Activated T-cell treated with anti-CD3 and anti-CD28 coated beads, Interleukin-2, amount 50 U/mL, for 4 hours (primary cell): ENCODE measurements around the gene TTLL11. TPM values are rescaled to one million over a fixed set of nuclear protein-coding genes. Genes with fewer than 3 reads are reported as not detected.

Experiments used
- ATAC-seq, 2 donors: fragments of 200-7000 bp; cut with Tn5 transposase; one replicate each; pipeline ENCODE4 v1.10.0; 2021
- DNase-seq: peaks from one replicate; pipeline ENCODE4 v3.0.0-alpha.2; 2020
- H3K27me3 Mint-ChIP-seq: one replicate; pipeline ENCODE4 v1.8.0; 2021; ENCODE audit warnings: low read depth, mixed read lengths
- H3K36me3 Mint-ChIP-seq: one replicate; pipeline ENCODE4 v1.8.0; 2022; ENCODE audit warnings: mixed read lengths; ENCODE audit not compliant: insufficient read depth
- H3K4me1 Mint-ChIP-seq: one replicate; pipeline ENCODE4 v1.8.0; 2021; ENCODE audit warnings: low read depth, mixed read lengths
- H3K4me3 Mint-ChIP-seq: one replicate; pipeline ENCODE4 v1.8.0; 2021; ENCODE audit warnings: mild to moderate bottlenecking, moderate library complexity, mixed read lengths
- H3K9me3 Mint-ChIP-seq: one replicate; pipeline ENCODE4 v1.8.0; 2021; ENCODE audit warnings: mixed read lengths
- total RNA-seq, 3 donors: library from RNA; stranded (reverse); gene quantifications; one replicate each; pipeline ENCODE4 v1.2.1, GENCODE V29; 2021

Gene TTLL11
- total RNA-seq, 3 donors from 2014 or later: 4.2 to 5.1 (median 4.7) TPM

DNA sequence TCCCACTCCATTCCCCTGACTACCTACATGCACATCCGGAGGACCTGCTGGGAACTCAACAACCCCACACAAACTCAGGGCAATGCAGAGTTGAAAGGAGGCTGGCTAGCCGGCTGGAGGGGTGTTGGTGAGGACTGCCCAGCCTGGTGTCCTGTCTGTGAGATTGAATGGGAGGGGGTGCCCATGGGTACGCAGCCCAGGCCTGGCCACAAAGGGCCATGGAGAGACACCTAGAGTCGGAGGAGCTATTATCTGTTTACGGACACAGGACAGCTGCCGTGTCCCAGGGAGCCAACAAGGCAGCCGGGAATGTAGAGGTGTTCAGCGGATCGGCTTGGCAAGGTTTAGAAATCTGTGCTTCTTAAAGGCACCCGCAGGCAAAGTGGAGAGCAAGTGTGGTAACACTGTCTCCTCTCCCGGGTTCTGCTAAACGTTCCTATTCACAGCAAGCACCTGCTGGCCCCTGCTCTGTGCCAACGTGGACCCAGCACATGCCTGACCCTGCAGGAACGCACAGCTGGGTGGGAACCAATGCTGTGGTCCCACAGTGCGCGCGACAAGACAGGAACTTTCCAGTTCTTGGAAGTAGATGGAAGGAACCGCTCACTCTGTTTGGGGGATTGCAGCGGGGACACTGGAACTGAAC lies 275.0 kb downstream of the TTLL11 start:
- no peak overlapping the region for H3K4me3 Mint-ChIP-seq

DNA sequence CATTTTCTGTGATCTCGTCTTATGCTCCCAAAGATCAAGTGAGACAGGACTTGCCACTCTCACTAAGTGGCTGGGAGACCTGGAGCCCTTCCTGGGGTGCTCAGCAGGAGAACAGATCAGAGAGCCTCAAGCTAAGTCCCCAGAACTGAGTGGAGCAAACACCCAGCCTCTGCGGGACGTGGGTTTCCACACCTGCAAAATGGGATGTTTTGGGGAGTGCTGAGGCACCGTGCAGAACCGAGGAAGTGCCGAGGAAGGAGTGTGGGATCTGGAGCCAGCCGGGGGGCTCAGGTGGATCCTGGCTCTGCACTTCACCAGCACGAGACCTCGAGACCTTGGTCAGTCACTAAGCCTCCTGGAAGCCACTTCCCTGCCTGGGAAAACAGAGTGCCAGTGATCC lies 275.6 kb downstream of the TTLL11 start:
- no peaks in the 10 kb centered on the region for H3K27me3 Mint-ChIP-seq

More for the DNA sequence above, 275.0 kb downstream of the TTLL11 start:
- ATAC-seq (no peak), DNase-seq (no peak)
- Mint-ChIP-seq H3K4me1 (no peaks in the 10 kb centered on the region), H3K27me3 (no peaks in the 10 kb centered on the region), H3K9me3 (no peaks in the 10 kb centered on the region), H3K36me3 (no peaks in the 10 kb centered on the region)

GRCh38 chr9:121816845-121817450 lies 276.2 kb downstream of the TTLL11 start:
- no peaks in the 10 kb centered on the region for H3K27me3 Mint-ChIP-seq
- H3K4me3 Mint-ChIP-seq: no peak overlapping the region
- ATAC-seq (no peak), DNase-seq (no peak)
- no peaks in the 10 kb centered on the region for H3K9me3 Mint-ChIP-seq
- no peaks in the 10 kb centered on the region for H3K4me1 Mint-ChIP-seq
- H3K36me3 Mint-ChIP-seq: no peaks in the 10 kb centered on the region

More for the DNA sequence above, 275.6 kb downstream of the TTLL11 start:
- no peaks in the 10 kb centered on the region for H3K36me3 Mint-ChIP-seq
- no peaks in the 10 kb centered on the region for H3K9me3 Mint-ChIP-seq
- no peaks in the 10 kb centered on the region for H3K4me1 Mint-ChIP-seq
- no peak for ATAC-seq
- no peak overlapping the region for H3K4me3 Mint-ChIP-seq
- no peak for DNase-seq

- no peak for DNase-seq
- ATAC-seq: no peak
- H3K4me3 Mint-ChIP-seq: no peak overlapping the region
- H3K36me3 Mint-ChIP-seq: no peaks in the 10 kb centered on the region
- no peaks in the 10 kb centered on the region for H3K4me1 Mint-ChIP-seq
- H3K27me3 Mint-ChIP-seq: no peaks in the 10 kb centered on the region
- no peaks in the 10 kb centered on the region for H3K9me3 Mint-ChIP-seq
Observed at GRCh38 chr9:121816449-121816817, 276.7 kb downstream of the TTLL11 start.

- Mint-ChIP-seq H3K9me3 (no peaks in the 10 kb centered on the region), H3K36me3 (no peaks in the 10 kb centered on the region), H3K4me1 (no peaks in the 10 kb centered on the region), H3K4me3 (no peak overlapping the region), H3K27me3 (no peaks in the 10 kb centered on the region)
- no peak for DNase-seq
- ATAC-seq: no peak
Observed at GRCh38 chr9:121815546-121816448, 277.3 kb downstream of the TTLL11 start.

DNA sequence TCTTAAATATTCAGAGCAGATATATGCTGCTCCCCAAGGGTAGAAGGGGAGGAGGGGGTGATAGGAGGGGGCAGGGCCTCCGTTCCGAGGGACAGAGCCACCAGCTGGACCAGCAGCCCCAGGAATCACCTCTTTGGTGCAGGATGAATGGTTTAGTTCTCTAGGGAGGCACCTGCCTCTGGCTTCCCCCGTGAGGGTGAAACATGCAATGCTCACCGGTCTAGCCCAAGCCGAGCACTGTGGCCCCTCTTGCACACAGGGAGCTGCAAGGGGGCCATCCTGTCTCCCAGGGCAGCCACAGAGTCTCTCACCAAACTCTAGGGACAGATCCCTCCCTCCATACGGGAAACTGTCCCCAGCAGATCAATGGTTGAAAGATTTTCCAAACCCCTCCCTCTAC lies 278.0 kb downstream of the TTLL11 start:
- H3K36me3 Mint-ChIP-seq: no peaks in the 10 kb centered on the region
- no peak overlapping the region for H3K4me3 Mint-ChIP-seq
- no peak for ATAC-seq

DNA sequence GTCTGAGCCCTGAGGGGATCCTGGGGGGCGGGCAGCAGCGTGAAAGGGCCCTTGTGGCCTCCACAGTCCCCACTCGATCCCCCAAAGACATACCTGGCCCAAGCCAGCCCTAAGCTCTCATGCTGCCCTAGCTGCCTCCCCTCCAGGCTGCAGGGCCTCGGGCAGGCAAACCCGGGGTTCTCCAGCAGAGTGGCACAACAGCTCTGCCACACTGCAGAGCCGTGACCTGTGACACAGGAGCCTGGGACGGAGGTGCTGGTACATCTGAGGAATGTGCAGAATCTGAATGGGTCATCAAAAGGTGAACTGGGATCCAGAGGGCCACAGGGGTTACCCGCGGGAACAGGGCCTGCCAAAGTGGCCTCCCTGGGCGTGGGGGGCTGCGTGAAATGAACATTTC lies 278.5 kb downstream of the TTLL11 start:
- Mint-ChIP-seq H3K27me3 (no peaks in the 10 kb centered on the region), H3K9me3 (no peaks in the 10 kb centered on the region), H3K4me1 (no peaks in the 10 kb centered on the region), H3K4me3 (no peak overlapping the region), H3K36me3 (no peaks in the 10 kb centered on the region)
- ATAC-seq: no peak
- DNase-seq: no peak

More for the DNA sequence above, 278.0 kb downstream of the TTLL11 start:
- no peaks in the 10 kb centered on the region for H3K4me1 Mint-ChIP-seq
- DNase-seq: no peak
- no peaks in the 10 kb centered on the region for H3K9me3 Mint-ChIP-seq
- no peaks in the 10 kb centered on the region for H3K27me3 Mint-ChIP-seq

- ATAC-seq (no peak), DNase-seq (no peak)
- no peaks in the 10 kb centered on the region for H3K27me3 Mint-ChIP-seq
- H3K9me3 Mint-ChIP-seq: no peaks in the 10 kb centered on the region
- H3K36me3 Mint-ChIP-seq: no peaks in the 10 kb centered on the region
- no peak overlapping the region for H3K4me3 Mint-ChIP-seq
- no peaks in the 10 kb centered on the region for H3K4me1 Mint-ChIP-seq
Observed at GRCh38 chr9:121813519-121814210, 279.4 kb downstream of the TTLL11 start.

DNA sequence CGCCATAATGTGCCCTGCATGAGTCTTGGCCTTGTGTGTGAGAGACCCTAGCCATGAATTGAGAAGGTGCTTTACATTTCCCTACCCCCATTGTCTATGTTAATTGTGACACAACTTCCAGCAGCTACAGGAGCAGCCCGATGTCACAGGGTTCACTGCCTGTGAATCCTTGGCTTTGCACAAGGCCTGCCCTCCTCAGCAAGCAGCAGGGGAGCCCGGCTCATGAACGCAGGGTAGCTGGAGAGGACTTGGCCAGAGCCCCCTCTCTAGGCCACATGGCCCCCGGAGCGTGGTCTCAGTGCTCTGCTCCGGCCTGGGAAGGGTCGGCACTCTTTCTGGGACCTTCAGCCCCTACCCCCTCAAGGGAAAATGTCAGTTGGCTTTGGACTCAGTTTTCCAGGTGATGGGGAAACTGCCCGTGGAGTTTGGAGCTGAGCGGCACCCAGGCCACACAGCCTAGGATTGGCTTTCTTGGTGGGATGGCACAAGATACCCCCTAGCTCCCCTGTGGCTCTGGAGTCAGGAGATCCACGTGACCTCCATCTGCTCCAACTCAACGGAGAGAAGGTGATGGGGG lies 280.9 kb downstream of the TTLL11 start:
- Mint-ChIP-seq H3K9me3 (no peaks in the 10 kb centered on the region), H3K4me1 (no peaks in the 10 kb centered on the region), H3K4me3 (no peak overlapping the region), H3K27me3 (no peaks in the 10 kb centered on the region), H3K36me3 (no peaks in the 10 kb centered on the region)
- ATAC-seq: no peak
- DNase-seq: no peak

DNA sequence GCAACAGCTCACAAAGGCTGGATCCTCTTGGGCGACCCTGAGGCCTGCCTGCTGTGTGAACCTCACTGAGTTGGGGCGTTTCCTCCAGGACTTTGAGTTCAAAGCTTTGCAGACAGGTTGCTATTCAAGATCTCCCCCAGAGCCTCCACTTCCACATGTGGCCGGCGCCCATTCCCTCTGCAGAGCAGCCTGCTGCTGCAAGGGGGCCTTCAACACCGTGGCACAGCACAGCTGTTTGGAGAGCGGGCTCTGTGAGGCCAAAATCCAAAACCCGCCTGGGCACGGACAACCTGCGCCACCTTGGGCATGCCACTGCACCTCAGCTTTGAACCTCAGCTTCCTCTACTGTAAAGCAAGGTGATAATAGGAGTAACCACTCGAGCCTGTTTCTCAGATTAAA lies 281.4 kb downstream of the TTLL11 start:
- Mint-ChIP-seq H3K9me3 (no peaks in the 10 kb centered on the region), H3K4me1 (no peaks in the 10 kb centered on the region), H3K36me3 (no peaks in the 10 kb centered on the region), H3K27me3 (no peaks in the 10 kb centered on the region), H3K4me3 (no peak overlapping the region)
- ATAC-seq: no peak
- no peak for DNase-seq

- ATAC-seq (no peak), DNase-seq (no peak)
- H3K9me3 Mint-ChIP-seq: no peaks in the 10 kb centered on the region
- no peaks in the 10 kb centered on the region for H3K4me1 Mint-ChIP-seq
- H3K27me3 Mint-ChIP-seq: no peaks in the 10 kb centered on the region
- H3K36me3 Mint-ChIP-seq: no peaks in the 10 kb centered on the region
- no peak overlapping the region for H3K4me3 Mint-ChIP-seq
Observed at GRCh38 chr9:121811140-121811539, 282.0 kb downstream of the TTLL11 start.

- Mint-ChIP-seq H3K27me3 (no peaks in the 10 kb centered on the region), H3K4me1 (no peaks in the 10 kb centered on the region), H3K9me3 (no peaks in the 10 kb centered on the region), H3K4me3 (no peak overlapping the region), H3K36me3 (no peaks in the 10 kb centered on the region)
- ATAC-seq (no peak), DNase-seq (no peak)
Observed at GRCh38 chr9:121810489-121810888, 282.6 kb downstream of the TTLL11 start.

DNA sequence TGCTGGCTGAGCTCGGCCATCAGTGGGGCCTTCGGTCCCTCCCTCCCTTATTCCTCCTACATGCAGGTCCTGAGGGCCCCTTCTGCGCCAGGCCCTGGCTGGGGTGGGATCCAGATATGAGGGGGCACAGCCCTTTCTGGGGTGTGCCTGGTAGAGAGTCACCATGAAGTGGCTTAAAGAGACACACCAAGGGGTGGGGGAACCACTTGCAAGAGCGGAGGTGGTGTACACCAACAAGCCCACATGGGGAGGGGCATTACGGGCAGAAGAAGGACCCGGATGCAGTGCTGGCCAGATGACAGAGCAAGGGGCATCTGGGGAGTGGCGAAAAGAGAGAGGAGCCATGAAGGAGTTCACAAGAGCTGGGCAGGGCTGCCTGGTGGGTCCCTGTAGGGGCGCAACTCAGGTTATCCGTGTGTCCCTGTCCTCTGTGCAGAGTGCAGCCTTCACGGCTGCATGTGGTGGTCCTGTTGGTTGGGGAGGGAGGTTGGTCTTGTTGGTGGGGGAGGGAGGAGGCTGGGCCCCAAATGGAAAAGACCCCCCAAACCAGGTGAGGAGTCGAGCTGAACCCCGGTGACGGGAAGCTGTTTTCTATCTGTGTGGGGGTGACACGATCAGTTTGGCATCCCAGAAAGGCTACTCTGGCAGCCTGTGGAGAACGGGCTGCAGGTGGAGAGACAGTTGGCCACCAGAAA lies 283.6 kb downstream of the TTLL11 start:
- no peaks in the 10 kb centered on the region for H3K27me3 Mint-ChIP-seq
- H3K36me3 Mint-ChIP-seq: no peaks in the 10 kb centered on the region
- no peak overlapping the region for H3K4me3 Mint-ChIP-seq
- no peak for DNase-seq
- H3K4me1 Mint-ChIP-seq: no peaks in the 10 kb centered on the region
- no peak for ATAC-seq
- H3K9me3 Mint-ChIP-seq: peaks cover 6% of the 10 kb centered on the region
